HepG2 (cell line): ENCODE data around the gene TLE5.

Experiments
- CTCF ChIP-seq: sonication (generic); formaldehyde crosslinking; IDR thresholded peaks from 2 replicates; pipeline ENCODE4 v1.5.0; 2020; ENCODE audit warnings: mild to moderate bottlenecking, missing genetic modification reagents, moderate library complexity
- GABPA ChIP-seq, 2 experiments: IDR thresholded peaks; 2 replicates each; pipeline ENCODE4 v1.6.1; 2011 to 2016; ENCODE audit warnings: low read depth in 2 of 2, low read length in 1 of 2, missing biosample characterization in 1 of 2, missing genetic modification characterization in 1 of 2
- HES4 ChIP-seq: sonication (generic); formaldehyde crosslinking; IDR thresholded peaks from 2 replicates; pipeline ENCODE4 v1.9.0; 2021; ENCODE audit warnings: mild to moderate bottlenecking, missing genetic modification reagents, borderline replicate concordance
- POLR2A ChIP-seq, 2 experiments: IDR thresholded peaks; 2 replicates each; pipeline ENCODE4 v1.6.1; 2011; ENCODE audit warnings: low read depth in 2 of 2, low read length in 2 of 2, mild to moderate bottlenecking in 1 of 2, moderate library complexity in 1 of 2; ENCODE audit not compliant: insufficient read depth in 1 of 2
- ZKSCAN1 ChIP-seq: fragments of 150-350 bp; IDR thresholded peaks from 2 replicates; pipeline ENCODE4 v1.6.1; 2014; ENCODE audit warnings: low read length
- ZNF569 ChIP-seq: sonication (generic); formaldehyde crosslinking; IDR thresholded peaks from 2 replicates; pipeline ENCODE4 v1.5.0; 2020; ENCODE audit warnings: mild to moderate bottlenecking, missing genetic modification reagents, moderate library complexity, borderline replicate concordance

GRCh38 chr19:3025549-3025886 is 36.8 kb downstream of the TLE5 start:
- no peak for TF ChIP-seq GABPA (IDR thresholded peaks at IDR 0.05; ENCODE audit: low read depth, low read length)
- no peak for TF ChIP-seq GABPA (CRISPR knock-in tag; IDR thresholded peaks at IDR 0.05; ENCODE audit: low read depth)
- TF ChIP-seq CTCF: no peak
- TF ChIP-seq ZKSCAN1: no peak
- TF ChIP-seq ZNF569 (CRISPR knock-in tag): no peak
- TF ChIP-seq HES4: no peak
- TF ChIP-seq POLR2A (IDR thresholded peaks at IDR 0.05; ENCODE audit: insufficient read depth in 1 of 2, low read depth in 2 of 2, low read length in 2 of 2): no peak
